HL-60 (cell line): ENCODE measurements around the gene SLC25A29.

ENCODE experiments used
- CTCF ChIP-seq: IDR thresholded peaks from one replicate; pipeline ENCODE4 v1.5.1; 2011; ENCODE audit warnings: low read length, control low read depth, inconsistent platforms; ENCODE audit not compliant: insufficient read depth
- GABPA ChIP-seq: IDR thresholded peaks from 2 replicates; pipeline ENCODE4 v1.6.1; 2012; ENCODE audit warnings: low read depth
- POLR2AphosphoS5 ChIP-seq: IDR thresholded peaks from 2 replicates; pipeline ENCODE4 v1.6.1; 2012; ENCODE audit warnings: low read depth
- SPI1 ChIP-seq: IDR thresholded peaks from 2 replicates; pipeline ENCODE4 v1.6.1; 2012; ENCODE audit warnings: low read depth, mild to moderate bottlenecking, borderline replicate concordance

- TF ChIP-seq CTCF (no peak), POLR2AphosphoS5 (no peak), GABPA (no peak), SPI1 (no peak)
Observed at GRCh38 chr14:100330388-100330931, 24.2 kb upstream of the SLC25A29 start.
